HG03521 (cell line): ENCODE data around the gene SLC36A1.

ENCODE experiments used
- ATAC-seq: cut with Tn5 transposase; IDR thresholded peaks from one replicate; pipeline ENCODE4 v1.9.1; 2021; ENCODE audit warnings: mild to moderate bottlenecking, moderate library complexity; ENCODE audit not compliant: unreplicated experiment

Gene SLC36A1

GRCh38 chr5:151531581-151531980 is 84.2 kb downstream of the SLC36A1 start:
- no peak for ATAC-seq

GRCh38 chr5:151532416-151532815 is 85.0 kb downstream of the SLC36A1 start:
- ATAC-seq: no peak

- ATAC-seq: no peak
These were observed 86.9 kb downstream of the SLC36A1 start for GRCh38 chr5:151534350-151534749.

- no peak for ATAC-seq
These were observed 89.6 kb downstream of the SLC36A1 start for GRCh38 chr5:151537044-151537443.

GRCh38 chr5:151541571-151541970 is 94.2 kb downstream of the SLC36A1 start:
- no peak for ATAC-seq
